Pulmonary artery endothelial cell (primary cell): ENCODE measurements around the gene PDCL3. TPM values are rescaled to one million over a fixed set of nuclear protein-coding genes. Genes with fewer than 3 reads are reported as not detected.

Experiments
- DNase-seq: peaks from one replicate; pipeline ENCODE4 v3.0.0-alpha.2; 2011; ENCODE audit warnings: low read depth, low spot score
- total RNA-seq: library from RNA; depleted of rRNA; stranded (reverse); fragments of >200 nt; gene quantifications from 2 replicates; pipeline ENCODE4 v1.2.3, GENCODE V29; 2014

The PDCL3 gene
- total RNA-seq, 1 donor from 2014 or later, result 18.9 TPM

- no peak for DNase-seq
Measured at GRCh38 chr2:100611079-100612029, 48.6 kb downstream of the PDCL3 start.

- DNase-seq, result no peak
Measured at GRCh38 chr2:100612388-100613000, 49.7 kb downstream of the PDCL3 start.

GRCh38 chr2:100613719-100614118 lies 50.9 kb downstream of the PDCL3 start:
- no peak for DNase-seq

GRCh38 chr2:100614455-100615000 lies 51.7 kb downstream of the PDCL3 start:
- no peak for DNase-seq

GRCh38 chr2:100615471-100615870 lies 52.7 kb downstream of the PDCL3 start:
- DNase-seq, result no peak

GRCh38 chr2:100615886-100616285 lies 53.1 kb downstream of the PDCL3 start:
- no peak for DNase-seq

GRCh38 chr2:100616841-100617390 lies 54.1 kb downstream of the PDCL3 start:
- no peak for DNase-seq

GRCh38 chr2:100619951-100620350 lies 57.2 kb downstream of the PDCL3 start:
- DNase-seq, result no peak

GRCh38 chr2:100620481-100620880 lies 57.7 kb downstream of the PDCL3 start:
- no peak for DNase-seq

GRCh38 chr2:100621371-100621951 lies 58.7 kb downstream of the PDCL3 start:
- no peak for DNase-seq

- DNase-seq, result no peak
Measured at GRCh38 chr2:100623033-100623715, 60.4 kb downstream of the PDCL3 start.

GRCh38 chr2:100623930-100624329 lies 61.1 kb downstream of the PDCL3 start:
- DNase-seq, result no peak

GRCh38 chr2:100624536-100624935 lies 61.7 kb downstream of the PDCL3 start:
- DNase-seq, result no peak

- no peak for DNase-seq
Measured at GRCh38 chr2:100625717-100626116, 62.9 kb downstream of the PDCL3 start.

Other genes starting within 250 kb of the PDCL3 start
- gene LONRF2, start 240.5 kb upstream of the PDCL3 start, total RNA-seq, result not detected in 2 replicates
- 10.5 and 15.3 TPM in 2 replicates for gene CHST10, start 145.3 kb upstream of the PDCL3 start, total RNA-seq
- not detected in 2 replicates for gene NMS, start 92.5 kb upstream of the PDCL3 start, total RNA-seq